H1 (cell line): ENCODE data around the gene GDAP1L1. TPM values are rescaled to one million over a fixed set of nuclear protein-coding genes. Genes with fewer than 3 reads are reported as not detected.

Source experiments
- CTCF ChIA-PET: fragments of 300-600 bp; sonication (Branson Sonifier 250); formaldehyde crosslinking; loops from one replicate; lab custom pipeline; 2021; ENCODE audit not compliant: partially characterized antibody; lab: Charles Lee
- POLR2A ChIA-PET: fragments of 300-600 bp; sonication (Branson Sonifier 250); formaldehyde crosslinking; loops from one replicate; lab custom pipeline; 2021; ENCODE audit warnings: inconsistent platforms; ENCODE audit not compliant: partially characterized antibody; lab: Charles Lee
- DNase-seq, 2 experiments: peaks; one replicate each; pipeline versions ENCODE4 v3.0.0 to v3.0.0-alpha.2; 2010 to 2022; ENCODE audit warnings: low spot score in 2 of 2, low read depth in 1 of 2, mixed read lengths in 1 of 2
- FAIRE-seq: peaks from 2 replicates; lab custom pipeline; 2011; peaks lifted over from hg19 to GRCh38; lab: Jason Lieb, UNC
- H2AFZ ChIP-seq: 2 replicates; pipeline ENCODE4 v1.8.1; 2012; ENCODE audit warnings: low read length, inconsistent platforms
- H2AK5ac ChIP-seq: 2 replicates; pipeline ENCODE4 v1.6.1; 2013; ENCODE audit warnings: low read depth, low read length
- H2BK120ac ChIP-seq: replicated peaks from 2 replicates; pipeline ENCODE3; 2013; ENCODE audit warnings: low read depth, low read length, inconsistent platforms
- H2BK12ac ChIP-seq: 2 replicates; pipeline ENCODE4 v1.6.1; 2013; ENCODE audit warnings: low read depth, low read length
- H2BK15ac ChIP-seq: 2 replicates; pipeline ENCODE4 v1.6.1; 2013; ENCODE audit warnings: low read length
- H2BK20ac ChIP-seq: 2 replicates; pipeline ENCODE4 v1.6.1; 2013; ENCODE audit warnings: low read length
- H2BK5ac ChIP-seq: 2 replicates; pipeline ENCODE4 v1.6.1; 2013; ENCODE audit warnings: low read depth, low read length
- H3K14ac ChIP-seq: 2 replicates; pipeline ENCODE4 v1.6.1; 2013; ENCODE audit warnings: inconsistent platforms; ENCODE audit not compliant: insufficient read length
- H3K18ac ChIP-seq: 2 replicates; pipeline ENCODE4 v1.6.1; 2013; ENCODE audit warnings: low read length; ENCODE audit errors: extremely low read depth
- H3K23ac ChIP-seq: 2 replicates; pipeline ENCODE4 v1.6.1; 2013; ENCODE audit warnings: inconsistent platforms; ENCODE audit not compliant: insufficient read length
- H3K23me2 ChIP-seq: 2 replicates; pipeline ENCODE4 v1.6.1; 2013; ENCODE audit warnings: low read depth, low read length
- H3K27ac ChIP-seq: 2 replicates; pipeline ENCODE4 v1.6.1; 2011; ENCODE audit warnings: low read depth, low read length, inconsistent platforms
- H3K27me3 ChIP-seq, 4 experiments: replicated peaks in 1 of 4; 1 replicate in 1 of 4; 2 replicates in 3 of 4; pipeline versions ENCODE4 v1.6.1 to v1.8.1; 2011 to 2013; ENCODE audit warnings: low read length in 3 of 4, mild to moderate bottlenecking in 3 of 4, inconsistent platforms in 2 of 4, mixed read lengths in 2 of 4, moderate library complexity in 1 of 4; ENCODE audit not compliant: control insufficient read depth in 3 of 4, insufficient read depth in 3 of 4; ENCODE audit errors: extremely low read depth in 1 of 4
- H3K36me3 ChIP-seq, 4 experiments: 2 replicates each; pipeline versions ENCODE4 v1.6.1 to v1.8.1; 2011 to 2013; ENCODE audit warnings: mild to moderate bottlenecking in 4 of 4, low read length in 3 of 4, moderate library complexity in 2 of 4, control low read depth in 1 of 4, inconsistent platforms in 1 of 4; ENCODE audit not compliant: insufficient read depth in 4 of 4, control insufficient read depth in 2 of 4
- H3K4ac ChIP-seq: replicated peaks from 2 replicates; pipeline ENCODE3; 2013; ENCODE audit warnings: low read length, low read depth, mixed read lengths, inconsistent platforms; ENCODE audit not compliant: insufficient read length
- H3K4me1 ChIP-seq, 4 experiments: replicated peaks in 1 of 4; 1 replicate in 1 of 4; 2 replicates in 3 of 4; pipeline versions ENCODE4 v1.6.1 to v1.8.1; 2011 to 2013; ENCODE audit warnings: low read length in 3 of 4, inconsistent platforms in 2 of 4, mixed read lengths in 1 of 4; ENCODE audit not compliant: insufficient read depth in 4 of 4, control insufficient read depth in 3 of 4
- H3K4me2 ChIP-seq, 2 experiments: 2 replicates each; pipeline versions ENCODE4 v1.6.1 to v1.8.1; 2011 to 2013; ENCODE audit warnings: low read depth in 2 of 2, low read length in 2 of 2, control low read depth in 1 of 2, inconsistent platforms in 1 of 2, mild to moderate bottlenecking in 1 of 2; ENCODE audit not compliant: insufficient read depth in 1 of 2
- H3K4me3 ChIP-seq, 4 experiments: fragments of 200-600, 300-600 bp in 1 of 4; sonication (generic), shearing (Covaris generic), sonication (Bioruptor Twin) in 1 of 4; 2 replicates each; pipeline versions ENCODE4 v1.5.1 to v1.8.1; 2011 to 2016; ENCODE audit warnings: low read length in 4 of 4, low read depth in 3 of 4, control low read depth in 2 of 4, inconsistent platforms in 2 of 4, mild to moderate bottlenecking in 2 of 4, mixed read lengths in 1 of 4, moderate library complexity in 1 of 4; ENCODE audit not compliant: insufficient read depth in 2 of 4; ENCODE audit errors: extremely low read depth in 1 of 4
- H3K56ac ChIP-seq: replicated peaks from 2 replicates; pipeline ENCODE3; 2013; ENCODE audit warnings: low read depth, mild to moderate bottlenecking, mixed read lengths, low read length, inconsistent platforms; ENCODE audit not compliant: insufficient read length
- H3K79me1 ChIP-seq: 2 replicates; pipeline ENCODE4 v1.6.1; 2013; ENCODE audit warnings: low read depth, low read length, control low read depth
- H3K79me2 ChIP-seq, 2 experiments: 2 replicates each; pipeline versions ENCODE4 v1.6.1 to v1.8.1; 2012 to 2013; ENCODE audit warnings: low read length in 2 of 2, mild to moderate bottlenecking in 2 of 2, inconsistent platforms in 1 of 2; ENCODE audit not compliant: insufficient read depth in 2 of 2, control insufficient read depth in 1 of 2
- H3K9ac ChIP-seq, 4 experiments: replicated peaks in 1 of 4; 1 replicate in 1 of 4; 2 replicates in 3 of 4; pipeline versions ENCODE4 v1.6.1 to v1.8.1; 2011 to 2013; ENCODE audit warnings: low read depth in 3 of 4, low read length in 3 of 4, control low read depth in 2 of 4, mild to moderate bottlenecking in 2 of 4, moderate library complexity in 2 of 4, inconsistent platforms in 1 of 4; ENCODE audit errors: extremely low read depth in 1 of 4
- H3K9me3 ChIP-seq, 2 experiments: 2 replicates each; pipeline versions ENCODE4 v1.6.1 to v1.8.1; 2012 to 2013; ENCODE audit warnings: mild to moderate bottlenecking in 2 of 2, moderate library complexity in 2 of 2, control low read depth in 1 of 2, inconsistent platforms in 1 of 2, low read depth in 1 of 2, low read length in 1 of 2, mixed read lengths in 1 of 2; ENCODE audit not compliant: insufficient read depth in 2 of 2
- H4K20me1 ChIP-seq, 2 experiments: replicated peaks in 1 of 2; 2 replicates each; pipeline versions ENCODE3 to v1.8.1; 2011 to 2013; ENCODE audit warnings: inconsistent platforms in 2 of 2, low read length in 2 of 2, mild to moderate bottlenecking in 1 of 2; ENCODE audit not compliant: insufficient read depth in 2 of 2, control insufficient read depth in 1 of 2
- H4K5ac ChIP-seq: 2 replicates; pipeline ENCODE4 v1.6.1; 2013; ENCODE audit warnings: low read length, low read depth, mixed read lengths, inconsistent platforms; ENCODE audit not compliant: insufficient read length
- H4K8ac ChIP-seq: 2 replicates; pipeline ENCODE4 v1.8.0; 2013; ENCODE audit warnings: mild to moderate bottlenecking, moderate library complexity, low read length, inconsistent platforms; ENCODE audit not compliant: insufficient read depth; ENCODE audit errors: extremely low read depth
- H4K91ac ChIP-seq: replicated peaks from 2 replicates; pipeline ENCODE3; 2013; ENCODE audit warnings: low read length, mixed read lengths, inconsistent platforms; ENCODE audit not compliant: insufficient read length
- BACH1 ChIP-seq: IDR thresholded peaks from 2 replicates; pipeline ENCODE4 v1.6.1; 2012; ENCODE audit warnings: low read length, improper control_type of control experiment
- CBX8 ChIP-seq: fragments of 300-800, 300-1000 bp; sonication (generic); IDR thresholded peaks from 2 replicates; pipeline ENCODE4 v1.7.1; 2016; ENCODE audit warnings: low read depth, low read length, borderline replicate concordance
- EZH2 ChIP-seq: fragments of 200-600 bp; sonication (generic); IDR thresholded peaks from 2 replicates; pipeline ENCODE4 v1.7.1; 2012; ENCODE audit warnings: low read depth, mild to moderate bottlenecking, moderate library complexity, low read length, inconsistent platforms; ENCODE audit not compliant: severe bottlenecking
- FOSL1 ChIP-seq: IDR thresholded peaks from 2 replicates; pipeline ENCODE4 v1.6.1; 2011; ENCODE audit warnings: mild to moderate bottlenecking, low read depth, low read length, moderate library complexity; ENCODE audit not compliant: insufficient read depth
- GABPA ChIP-seq: IDR thresholded peaks from 2 replicates; pipeline ENCODE4 v1.6.1; 2011; ENCODE audit warnings: mild to moderate bottlenecking, low read length, moderate library complexity, borderline replicate concordance; ENCODE audit not compliant: insufficient read depth
- NRF1 ChIP-seq: IDR thresholded peaks from 2 replicates; pipeline ENCODE4 v1.6.1; 2011; ENCODE audit warnings: mild to moderate bottlenecking, low read depth, low read length, improper control_type of control experiment
- POLR2A ChIP-seq, 2 experiments: IDR thresholded peaks; 1 replicate in 1 of 2; 2 replicates in 1 of 2; pipeline ENCODE4 v1.6.1; 2011; ENCODE audit warnings: low read depth in 2 of 2, low read length in 2 of 2, mild to moderate bottlenecking in 2 of 2; ENCODE audit errors: control extremely low read depth in 1 of 2
- POLR2AphosphoS5 ChIP-seq: IDR thresholded peaks from 2 replicates; pipeline ENCODE4 v1.6.1; 2011; ENCODE audit warnings: low read depth, low read length
- RXRA ChIP-seq: IDR thresholded peaks from 2 replicates; pipeline ENCODE4 v1.6.1; 2011; ENCODE audit warnings: low read depth, mild to moderate bottlenecking, low read length, moderate library complexity; ENCODE audit not compliant: insufficient read depth
- SAP30 ChIP-seq: fragments of 300-600 bp; sonication (generic); IDR thresholded peaks from 2 replicates; pipeline ENCODE4 v1.7.1; 2012; ENCODE audit warnings: low read length, moderate library complexity, mild to moderate bottlenecking, inconsistent platforms; ENCODE audit not compliant: insufficient read depth, insufficient replicate concordance
- SUZ12 ChIP-seq: fragments of 200-600 bp; sonication (generic); IDR thresholded peaks from 2 replicates; pipeline ENCODE4 v1.6.1; 2012; ENCODE audit warnings: mild to moderate bottlenecking, inconsistent platforms, low read length, moderate library complexity, mixed read lengths
- TAF1 ChIP-seq: IDR thresholded peaks from 2 replicates; pipeline ENCODE4 v1.6.1; 2011; ENCODE audit warnings: mild to moderate bottlenecking, low read depth, low read length
- ZNF274 ChIP-seq: IDR thresholded peaks from 2 replicates; pipeline ENCODE4 v1.7.0; 2012; ENCODE audit warnings: low read length, borderline replicate concordance; ENCODE audit errors: extremely low read depth
- WGBS, 2 experiments: shearing (Covaris generic) in 1 of 2; methylation state at CpG; one replicate each; pipeline versions ENCODE4 v1.1.6 to v1.1.7; 2013 to 2015; ENCODE audit warnings: low lambda C conversion rate in 2 of 2, mixed read lengths in 2 of 2, inconsistent platforms in 1 of 2, low coverage in 1 of 2, missing lambda C conversion rate in 1 of 2; ENCODE audit not compliant: insufficient replicate concordance in 2 of 2, insufficient coverage in 1 of 2, insufficient read length in 1 of 2; ENCODE audit errors: extremely low coverage in 1 of 2, missing lambda C conversion rate in 1 of 2; 5-methylcytosine and 5-hydroxymethylcytosine counted together
- polyA plus RNA-seq, 7 experiments: library from polyadenylated mRNA; depleted of rRNA in 3 of 7; stranded (reverse) in 5 of 7; unstranded in 2 of 7; fragments of >200 nt in 5 of 7; fragments of 200-250 nt in 2 of 7; gene quantifications; 1 replicate in 5 of 7; 2 replicates in 1 of 7; 4 replicates in 1 of 7; pipeline versions ENCODE4 v1.2.1 to v1.2.3, GENCODE V29; 2011 to 2013; ENCODE audit warnings: missing spikeins in 2 of 7, mixed read lengths in 2 of 7
- total RNA-seq: library from RNA; stranded (reverse); fragmentation: NEBNext Ultra II Directional; extraction: Animal tissue kit (Norgen Biotek cat#: 25700); gene quantifications from 2 replicates; pipeline ENCODE4 v1.2.1, GENCODE V29; 2021
- TF ChIP-seq, protein P1 (sequence below): IDR thresholded peaks from 2 replicates; pipeline ENCODE4 v1.6.1; 2011; ENCODE audit warnings: low read depth, mild to moderate bottlenecking, low read length; ENCODE audit not compliant: insufficient read depth

Gene GDAP1L1
- total and polyA plus RNA-seq, 2 of the 8 experiments (the other 6 are each of a cell fraction or from before 2014, with no cell fraction given), result 8.5 to 63.1 TPM

DNA sequence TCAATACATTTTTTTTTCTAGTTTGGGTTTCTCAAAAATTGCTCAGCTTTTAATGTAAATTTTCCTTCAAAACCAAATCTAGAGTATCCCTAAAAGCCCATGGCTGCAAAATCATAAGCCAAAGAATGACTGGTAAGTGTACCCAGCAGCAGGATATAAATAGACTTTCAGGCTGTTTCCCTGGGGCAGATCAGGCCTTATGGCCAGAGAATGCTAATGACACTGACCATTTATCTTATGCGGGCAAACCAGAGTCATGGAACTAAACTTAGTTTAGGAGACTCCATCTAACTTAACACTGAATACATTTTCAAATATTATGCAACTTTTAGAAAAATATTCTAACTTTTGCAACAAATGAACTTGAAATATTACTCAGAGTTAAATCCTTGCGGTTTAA lies 43.9 kb upstream of the GDAP1L1 start:
- Histone ChIP-seq H3K4me3 (no peak overlapping the region), H3K23me2 (no peaks in the 10 kb centered on the region), H3K56ac (no peak overlapping the region), H2BK12ac (no peak overlapping the region), H3K4me1 (no peaks in the 10 kb centered on the region; a peak in 1 of 7 replicates), H3K27ac (no peak overlapping the region), H3K23ac (no peak overlapping the region), H4K20me1 (peaks cover 3 to 5% of the 10 kb centered on the region in 2 experiments), H3K79me2 (peaks cover 0 to 57% of the 10 kb centered on the region in 2 experiments; a peak in 3 of 4 replicates), H2AFZ (no peak overlapping the region), H3K36me3 (peaks cover 7 to 65% (median 34%) of the 10 kb centered on the region in 4 experiments), H4K91ac (no peak overlapping the region), H3K18ac (no peak overlapping the region), H3K4ac (no peak overlapping the region), H2BK120ac (no peak overlapping the region), H2BK5ac (no peak overlapping the region), H2AK5ac (no peak overlapping the region), H3K9me3 (no peaks in the 10 kb centered on the region), H3K79me1 (no peaks in the 10 kb centered on the region), H4K8ac (no peak overlapping the region), H3K27me3 (no peaks in the 10 kb centered on the region), H3K4me2 (no peak overlapping the region), H3K14ac (no peak overlapping the region), H2BK15ac (no peak overlapping the region), H2BK20ac (no peak overlapping the region), H3K9ac (no peak overlapping the region), H4K5ac (no peak overlapping the region)
- POLR2A ChIA-PET, result no interaction called here
- WGBS, 2 experiments, result 87% methylated on average over 2 of the region's 2 CpGs; no CpG with 5 or more reads in 1 of the 2 experiments
- no peak for DNase-seq
- FAIRE-seq, result no peak
- CTCF ChIA-PET, result interaction anchor here (1.1 kb wide), 1 partner anchor 13 kb away, joined by 4 read pairs; no protein-coding TSS in a partner anchor
- no peak for TF ChIP-seq SAP30
- TF ChIP-seq ZNF274, result no peak
- no peak for TF ChIP-seq CBX8
- no peak for TF ChIP-seq POLR2AphosphoS5
- no peak for TF ChIP-seq FOSL1
- TF ChIP-seq GABPA, result no peak
- no peak for TF ChIP-seq POLR2A (IDR thresholded peaks at IDR 0.05; ENCODE audit: control extremely low read depth in 1 of 2, low read depth in 2 of 2, low read length in 2 of 2)
- TF ChIP-seq RXRA, result no peak
- TF ChIP-seq, protein P1, sequence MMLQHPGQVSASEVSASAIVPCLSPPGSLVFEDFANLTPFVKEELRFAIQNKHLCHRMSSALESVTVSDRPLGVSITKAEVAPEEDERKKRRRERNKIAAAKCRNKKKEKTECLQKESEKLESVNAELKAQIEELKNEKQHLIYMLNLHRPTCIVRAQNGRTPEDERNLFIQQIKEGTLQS, result no peak
- TF ChIP-seq NRF1, result no peak
- TF ChIP-seq BACH1, result no peak
- no peak for TF ChIP-seq TAF1
- no peak for TF ChIP-seq SUZ12
- no peak for TF ChIP-seq EZH2
